HUES6 (cell line): Measurements from ENCODE around the gene CAPRIN1.

Source experiments
- H3K27ac ChIP-seq: 2 replicates; pipeline ENCODE4 v1.7.0; 2013; ENCODE audit warnings: low read depth, mild to moderate bottlenecking, low read length, inconsistent platforms
- H3K27me3 ChIP-seq: 2 replicates; pipeline ENCODE4 v1.6.1; 2013; ENCODE audit warnings: low read length; ENCODE audit not compliant: control insufficient read depth, insufficient read depth
- H3K36me3 ChIP-seq: 2 replicates; pipeline ENCODE4 v1.6.1; 2013; ENCODE audit warnings: low read length; ENCODE audit not compliant: control insufficient read depth, insufficient read depth
- H3K4me1 ChIP-seq: 2 replicates; pipeline ENCODE4 v1.6.1; 2013; ENCODE audit warnings: low read length; ENCODE audit not compliant: control insufficient read depth, insufficient read depth
- H3K4me3 ChIP-seq: 2 replicates; pipeline ENCODE4 v1.5.1; 2013; ENCODE audit warnings: low read depth, low read length
- H3K9ac ChIP-seq: one replicate; pipeline ENCODE4 v1.6.1; 2013; ENCODE audit warnings: mild to moderate bottlenecking, low read length
- H3K9me3 ChIP-seq: 2 replicates; pipeline ENCODE4 v1.6.1; 2013; ENCODE audit warnings: low read depth, low read length; ENCODE audit not compliant: control insufficient read depth, insufficient read depth

Gene CAPRIN1

GRCh38 chr11:34146411-34146810 lies 94.9 kb downstream of the CAPRIN1 start:
- Histone ChIP-seq H3K36me3 (peaks cover 97% of the 10 kb centered on the region), H3K9ac (no peak overlapping the region), H3K27me3 (no peaks in the 10 kb centered on the region), H3K9me3 (no peaks in the 10 kb centered on the region), H3K4me1 (peaks cover 4% of the 10 kb centered on the region; the same call in 1 of the 2 replicates), H3K4me3 (no peak overlapping the region), H3K27ac (no peak overlapping the region)

- peaks cover 95% of the 10 kb centered on the region for H3K36me3 ChIP-seq
- H3K4me3 ChIP-seq: no peak overlapping the region
- no peaks in the 10 kb centered on the region for H3K9me3 ChIP-seq
- no peak overlapping the region for H3K9ac ChIP-seq
- no peak overlapping the region for H3K27ac ChIP-seq
- H3K27me3 ChIP-seq: no peaks in the 10 kb centered on the region
- H3K4me1 ChIP-seq: peaks cover 4% of the 10 kb centered on the region; the same call in 1 of the 2 replicates
Measured at GRCh38 chr11:34146866-34147265, 95.3 kb downstream of the CAPRIN1 start.

- Histone ChIP-seq H3K9ac (no peak overlapping the region), H3K4me3 (no peak overlapping the region), H3K9me3 (no peaks in the 10 kb centered on the region), H3K4me1 (peaks cover 4% of the 10 kb centered on the region; the same call in 1 of the 2 replicates), H3K36me3 (peaks cover 95% of the 10 kb centered on the region), H3K27ac (no peak overlapping the region), H3K27me3 (no peaks in the 10 kb centered on the region)
Measured at GRCh38 chr11:34147581-34147980, 96.0 kb downstream of the CAPRIN1 start.

GRCh38 chr11:34148504-34149165 lies 97.1 kb downstream of the CAPRIN1 start:
- Histone ChIP-seq H3K36me3 (peaks cover 94% of the 10 kb centered on the region), H3K4me1 (peaks cover 4% of the 10 kb centered on the region; the same call in 1 of the 2 replicates)

GRCh38 chr11:34149274-34149673 lies 97.7 kb downstream of the CAPRIN1 start:
- Histone ChIP-seq H3K9me3 (no peaks in the 10 kb centered on the region), H3K36me3 (peaks cover 95% of the 10 kb centered on the region), H3K4me1 (peaks cover 4% of the 10 kb centered on the region; the same call in 1 of the 2 replicates), H3K27ac (no peak overlapping the region), H3K9ac (no peak overlapping the region), H3K4me3 (no peak overlapping the region), H3K27me3 (no peaks in the 10 kb centered on the region)

More at GRCh38 chr11:34148504-34149165, 97.1 kb downstream of the CAPRIN1 start:
- Histone ChIP-seq H3K27me3 (no peaks in the 10 kb centered on the region), H3K9me3 (no peaks in the 10 kb centered on the region), H3K9ac (peak overlapping the region; percentile 17), H3K4me3 (no peak overlapping the region), H3K27ac (no peak overlapping the region)

GRCh38 chr11:34149786-34150185 lies 98.3 kb downstream of the CAPRIN1 start:
- H3K9me3 ChIP-seq: no peaks in the 10 kb centered on the region
- H3K4me1 ChIP-seq: peaks cover 4% of the 10 kb centered on the region; the same call in 1 of the 2 replicates
- H3K36me3 ChIP-seq: peaks cover 95% of the 10 kb centered on the region
- H3K27ac ChIP-seq: no peak overlapping the region
- H3K4me3 ChIP-seq: no peak overlapping the region
- H3K9ac ChIP-seq: no peak overlapping the region
- H3K27me3 ChIP-seq: no peaks in the 10 kb centered on the region

- Histone ChIP-seq H3K9me3 (no peaks in the 10 kb centered on the region), H3K27ac (no peak overlapping the region), H3K4me1 (peaks cover 4% of the 10 kb centered on the region; the same call in 1 of the 2 replicates), H3K9ac (no peak overlapping the region), H3K4me3 (no peak overlapping the region), H3K36me3 (peaks cover 93% of the 10 kb centered on the region), H3K27me3 (no peaks in the 10 kb centered on the region)
Measured at GRCh38 chr11:34150494-34151151, 99.1 kb downstream of the CAPRIN1 start.
